Urinary bladder (tissue), 4 donors: ENCODE data around the gene FTCD. TPM values are rescaled to one million over a fixed set of nuclear protein-coding genes. Genes with fewer than 3 reads are reported as not detected.
"Not testable (repeated sequence)": the region's sequence is repeated elsewhere in the genome, so short reads cannot be mapped to it uniquely, and the experiment has no call there.

ENCODE experiments used
- DNase-seq: peaks from one replicate; pipeline ENCODE4 v3.0.0-alpha.2; 2015; ENCODE audit errors: extremely low spot score
- H3K27ac ChIP-seq: one replicate; pipeline ENCODE4 v1.5.1; 2013; ENCODE audit warnings: low read depth, mild to moderate bottlenecking, moderate library complexity
- H3K36me3 ChIP-seq: one replicate; pipeline ENCODE4 v1.6.1; 2013; ENCODE audit warnings: mild to moderate bottlenecking, moderate library complexity; ENCODE audit not compliant: insufficient read depth
- H3K4me1 ChIP-seq: one replicate; pipeline ENCODE4 v1.6.1; 2013; ENCODE audit warnings: mild to moderate bottlenecking, moderate library complexity; ENCODE audit not compliant: insufficient read depth
- H3K4me3 ChIP-seq: one replicate; pipeline ENCODE4 v1.5.1; 2013; ENCODE audit warnings: low read depth, low read length
- WGBS: extraction: QIAGEN DNeasy Blood & Tissue Kit; methylation state at CpG from one replicate; pipeline ENCODE4 v1.1.7; 2013; 5-methylcytosine and 5-hydroxymethylcytosine counted together
- polyA plus RNA-seq: library from polyadenylated mRNA; stranded (reverse); fragments of 200-250 nt; gene quantifications from one replicate; pipeline ENCODE4 v1.2.3, GENCODE V29; 2013
- total RNA-seq: library from RNA; depleted of rRNA; stranded (reverse); fragments of >200 nt; gene quantifications from one replicate; pipeline ENCODE4 v1.2.3, GENCODE V29; 2014
- donor health status: healthy with polysubstance abuse.
- donor health status: healthy.

Gene FTCD
- total and polyA plus RNA-seq, 2 donors = 0.48 to 0.75 TPM

DNA sequence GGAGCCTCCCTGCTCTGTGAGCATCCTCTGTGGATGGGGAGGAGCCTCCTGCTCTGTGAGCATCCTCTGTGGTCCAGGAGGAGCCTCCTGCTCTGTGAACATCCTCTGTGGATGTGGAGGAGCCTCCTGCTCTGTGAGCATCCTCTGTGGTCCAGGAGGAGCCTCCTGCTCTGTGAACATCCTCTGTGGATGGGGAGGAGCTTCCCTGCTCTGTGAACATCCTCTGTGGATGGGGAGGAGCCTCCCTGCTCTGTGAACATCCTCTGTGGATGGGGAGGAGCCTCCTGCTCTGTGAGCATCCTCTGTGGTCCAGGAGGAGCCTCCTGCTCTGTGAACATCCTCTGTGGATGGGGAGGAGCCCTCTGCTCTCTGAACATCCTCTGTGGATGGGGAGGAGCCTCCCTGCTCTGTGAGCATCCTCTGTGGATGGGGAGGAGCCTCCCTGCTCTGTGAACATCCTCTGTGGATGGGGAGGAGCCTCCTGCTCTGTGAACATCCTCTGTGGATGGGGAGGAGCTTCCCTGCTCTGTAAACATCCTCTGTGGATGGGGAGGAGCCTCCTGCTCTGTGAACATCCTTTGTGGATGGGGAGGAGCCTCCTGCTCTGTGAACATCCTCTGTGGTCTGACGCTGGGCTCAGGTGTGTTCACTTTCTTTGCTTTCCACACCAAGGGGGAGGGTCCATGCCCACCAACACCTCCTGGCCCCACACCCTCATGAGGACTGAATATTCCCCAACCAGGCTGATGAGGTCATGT, 15.2 kb upstream of the FTCD start:
- not testable (repeated sequence) for H3K4me3 ChIP-seq, H3K36me3 ChIP-seq, H3K4me1 ChIP-seq, H3K27ac ChIP-seq, DNase-seq
- 96% methylated on average over 1 of the region's 1 CpG for WGBS

GRCh38 chr21:46168659-46169386, 13.4 kb upstream of the FTCD start:
- WGBS = 80% methylated on average over 8 of the region's 8 CpGs
- Histone ChIP-seq H3K36me3 (no peaks in the 10 kb centered on the region), H3K4me3 (no peak overlapping the region), H3K27ac (no peak overlapping the region), H3K4me1 (no peaks in the 10 kb centered on the region)
- DNase-seq = no peak

DNA sequence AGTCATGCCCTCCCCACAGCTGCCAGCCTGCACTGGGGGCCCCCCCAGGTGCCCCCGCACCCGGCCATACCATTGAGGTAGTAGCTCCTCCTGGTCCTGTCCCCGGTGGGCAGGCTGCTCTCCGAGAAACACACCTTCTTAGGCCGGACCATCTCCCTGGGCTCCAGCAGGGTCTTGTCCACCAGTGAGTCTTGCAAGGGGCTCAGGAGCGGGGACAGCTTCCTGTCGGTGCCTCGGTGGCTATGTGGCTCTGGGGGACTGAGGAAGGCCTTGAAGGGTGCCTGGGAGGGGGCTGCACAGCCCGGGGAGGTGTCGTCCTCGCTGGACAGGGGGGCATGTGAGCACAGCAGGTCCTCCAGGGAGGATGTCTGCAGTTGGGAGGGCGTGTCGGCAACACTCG, 12.9 kb upstream of the FTCD start:
- Histone ChIP-seq H3K4me3 (no peak overlapping the region), H3K4me1 (no peaks in the 10 kb centered on the region), H3K36me3 (no peaks in the 10 kb centered on the region), H3K27ac (no peak overlapping the region)
- DNase-seq = no peak
- WGBS = 88% methylated on average over 14 of the region's 14 CpGs

DNA sequence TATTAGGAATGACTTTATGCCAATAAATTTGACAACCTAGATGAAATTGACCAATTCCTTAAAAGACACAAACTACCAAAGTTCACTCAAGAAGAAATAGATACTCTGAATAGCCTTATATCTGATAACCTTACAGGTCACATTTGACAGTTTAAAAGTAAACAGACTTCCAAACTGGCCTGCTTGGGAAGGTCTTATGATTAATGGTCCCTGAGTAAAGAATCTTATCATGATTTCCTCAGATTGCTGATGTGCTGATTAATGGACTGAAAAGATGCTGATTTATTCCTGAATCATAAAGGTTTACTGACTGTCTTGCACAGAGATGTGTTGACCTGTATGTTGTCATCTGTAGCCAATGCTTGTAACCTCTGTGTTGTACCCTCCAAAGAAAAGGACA, 9.7 kb upstream of the FTCD start:
- Histone ChIP-seq H3K4me3 (no peak overlapping the region), H3K36me3 (no peaks in the 10 kb centered on the region), H3K27ac (no peak overlapping the region), H3K4me1 (no peaks in the 10 kb centered on the region)
- no peak for DNase-seq

- WGBS = 67% methylated on average over 4 of the region's 4 CpGs
- no peaks in the 10 kb centered on the region for H3K4me1 ChIP-seq
- no peak for DNase-seq
Measured at GRCh38 chr21:46163380-46163779, 8.0 kb upstream of the FTCD start.

DNA sequence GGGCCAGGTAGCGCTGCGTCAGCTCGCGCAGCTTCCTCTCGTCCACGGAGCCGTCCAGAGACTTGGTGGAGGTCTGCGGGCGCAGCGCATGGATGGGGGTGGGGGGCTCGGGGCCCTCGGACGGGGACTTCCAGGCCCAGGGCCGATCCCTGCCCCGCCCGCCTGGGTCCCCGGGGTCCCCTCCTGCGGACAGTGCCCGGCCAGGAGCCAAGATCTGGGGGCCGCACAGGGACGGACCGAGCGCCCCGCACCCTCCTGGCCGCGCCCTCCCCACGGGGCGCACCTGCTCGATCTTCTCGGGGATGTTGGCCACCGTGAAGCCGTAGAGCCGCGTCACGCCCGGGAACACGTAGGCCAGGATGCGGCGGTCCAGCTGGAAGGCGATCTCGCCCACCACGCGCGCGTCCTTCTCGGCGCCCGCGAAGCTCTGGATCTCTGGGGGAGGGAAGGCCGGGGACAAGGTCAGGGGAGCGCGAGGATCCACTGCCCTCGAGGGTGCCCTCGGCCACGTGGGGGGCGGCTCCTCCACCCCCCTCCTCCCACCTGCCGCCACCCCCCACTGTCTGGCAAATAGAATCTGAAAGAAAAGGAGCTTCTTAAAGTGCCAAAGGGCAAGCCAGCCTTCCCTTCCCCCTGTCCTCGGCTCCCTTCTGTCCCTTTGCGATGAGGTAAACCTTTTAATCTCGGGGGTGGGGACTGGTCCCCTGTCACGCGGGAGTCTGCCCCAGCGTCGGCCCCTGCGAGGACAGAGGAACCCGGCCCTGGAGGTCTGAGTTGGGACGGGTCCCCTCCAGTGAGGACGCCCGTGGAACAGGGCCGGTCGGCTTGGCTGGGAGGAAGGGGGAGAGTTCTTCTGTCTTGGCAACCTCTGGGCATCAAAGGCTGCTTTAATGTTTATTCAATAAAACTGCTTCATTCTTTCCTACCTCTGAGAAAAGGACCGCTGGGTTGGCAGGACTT, 6.5 kb upstream of the FTCD start:
- H3K4me1 ChIP-seq = no peaks in the 10 kb centered on the region
- no peaks in the 10 kb centered on the region for H3K36me3 ChIP-seq
- H3K27ac ChIP-seq = no peak overlapping the region
- WGBS = 82% methylated on average over 72 of the region's 72 CpGs
- H3K4me3 ChIP-seq = no peak overlapping the region
- DNase-seq = no peak

More at GRCh38 chr21:46163380-46163779, 8.0 kb upstream of the FTCD start:
- Histone ChIP-seq H3K4me3 (no peak overlapping the region), H3K36me3 (no peaks in the 10 kb centered on the region), H3K27ac (no peak overlapping the region)

DNA sequence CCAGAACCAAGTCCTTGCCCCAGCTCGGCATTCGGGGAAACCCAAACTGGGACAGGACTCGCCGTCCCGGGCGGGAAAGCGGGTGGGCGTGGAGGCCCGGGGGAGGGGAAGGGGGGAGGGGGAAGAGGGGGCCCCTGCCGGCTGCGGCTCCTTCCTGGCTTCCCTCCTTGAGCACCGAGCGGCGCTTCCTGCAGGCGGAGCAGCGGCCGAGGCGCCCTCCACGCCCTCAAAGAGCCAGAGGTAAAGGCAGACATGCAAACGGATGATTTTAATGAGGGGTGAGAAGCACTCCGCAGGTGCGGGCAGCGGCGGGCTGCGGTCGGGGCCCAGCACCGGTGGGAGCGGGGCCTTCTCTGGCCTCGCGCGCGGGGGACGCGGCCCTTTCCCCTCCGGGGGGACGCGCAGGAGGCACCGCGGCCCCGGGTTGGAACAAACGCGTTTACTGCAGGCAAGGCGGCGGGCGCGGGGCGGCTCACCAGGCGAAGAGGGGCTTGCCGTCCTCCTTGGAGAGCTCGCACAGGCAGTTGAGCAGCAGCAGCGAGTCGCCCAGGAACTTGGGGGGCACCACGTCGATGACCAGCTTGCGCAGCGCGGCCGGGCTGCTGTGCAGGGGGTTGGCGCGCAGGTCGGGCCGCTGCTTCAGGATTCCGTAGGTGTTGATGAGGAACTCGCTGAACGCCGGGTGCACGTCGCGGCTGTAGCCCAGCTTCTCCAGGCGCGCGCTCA, 5.7 kb upstream of the FTCD start:
- Histone ChIP-seq H3K27ac (no peak overlapping the region), H3K4me3 (no peak overlapping the region), H3K4me1 (no peaks in the 10 kb centered on the region), H3K36me3 (no peaks in the 10 kb centered on the region)
- no peak for DNase-seq
- 85% methylated on average over 72 of the region's 72 CpGs for WGBS

- WGBS = 86% methylated on average over 22 of the region's 22 CpGs
- Histone ChIP-seq H3K4me1 (no peaks in the 10 kb centered on the region), H3K36me3 (no peaks in the 10 kb centered on the region), H3K4me3 (no peak overlapping the region), H3K27ac (no peak overlapping the region)
- no peak for DNase-seq
Measured at GRCh38 chr21:46160657-46160906, 5.2 kb upstream of the FTCD start.

DNA sequence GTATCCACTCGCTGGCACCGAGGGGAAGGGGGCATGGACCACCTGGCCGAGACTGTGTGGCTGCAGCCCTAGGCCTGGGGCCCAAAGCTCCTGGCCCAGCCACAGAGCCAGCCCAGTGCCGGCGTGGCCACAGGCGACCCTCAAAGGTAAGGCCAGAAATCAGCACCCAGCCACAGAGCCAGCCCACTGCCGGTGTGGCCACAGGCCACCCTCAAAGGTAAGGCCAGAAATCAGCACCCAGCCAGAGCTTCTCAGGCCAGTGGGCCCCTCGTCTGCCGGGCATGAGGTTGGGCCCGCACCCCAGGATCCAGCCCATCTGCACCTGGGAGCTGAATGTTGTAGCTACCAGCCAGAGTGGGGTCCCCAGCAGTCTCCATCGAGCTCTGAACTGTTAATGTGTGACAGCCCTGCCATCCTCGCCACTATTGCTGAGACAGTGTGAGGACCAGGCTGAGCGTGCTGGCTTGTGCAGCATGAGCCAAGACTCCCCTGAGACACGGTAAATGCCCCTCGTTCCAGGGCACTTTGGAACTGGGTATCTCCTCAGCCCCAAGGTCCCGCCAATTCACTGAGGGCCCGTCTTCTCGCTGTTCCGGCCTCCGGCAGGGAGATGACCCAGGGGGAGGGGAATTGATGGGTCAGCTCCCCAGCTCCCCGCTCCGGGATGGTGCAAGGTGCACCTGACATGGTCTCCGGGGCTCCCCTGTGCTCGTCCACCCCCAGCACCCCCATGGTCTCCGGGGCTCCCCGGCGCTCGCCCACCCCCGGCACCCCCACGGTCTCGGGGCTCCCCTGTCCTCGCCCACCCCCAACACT, 4.7 kb upstream of the FTCD start:
- no peak for DNase-seq
- Histone ChIP-seq H3K4me3 (no peak overlapping the region), H3K4me1 (no peaks in the 10 kb centered on the region), H3K36me3 (no peaks in the 10 kb centered on the region), H3K27ac (no peak overlapping the region)
- 90% methylated on average over 32 of the region's 32 CpGs for WGBS

DNA sequence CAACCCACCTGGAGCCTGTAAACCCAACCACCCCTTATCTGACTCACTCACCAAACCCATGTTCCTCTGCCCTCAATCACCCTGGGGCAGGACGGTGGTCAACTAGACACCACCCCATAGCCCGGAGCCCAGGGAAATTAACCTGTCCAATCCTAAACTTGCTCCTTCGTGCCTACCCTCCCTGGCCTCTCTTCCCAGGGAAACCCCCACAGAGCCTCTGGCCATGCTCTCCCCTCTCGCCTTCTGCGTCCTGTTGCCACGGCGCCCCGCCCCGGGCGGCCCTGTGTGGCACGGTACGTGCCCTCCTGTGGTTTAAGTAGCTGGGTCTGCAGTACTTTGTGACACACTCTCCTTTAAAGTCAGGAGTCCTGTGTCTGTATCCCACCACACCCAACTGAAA, 4.0 kb upstream of the FTCD start:
- Histone ChIP-seq H3K27ac (no peak overlapping the region), H3K36me3 (no peaks in the 10 kb centered on the region), H3K4me1 (no peaks in the 10 kb centered on the region), H3K4me3 (no peak overlapping the region)
- no peak for DNase-seq
- WGBS = 94% methylated on average over 12 of the region's 12 CpGs

DNA sequence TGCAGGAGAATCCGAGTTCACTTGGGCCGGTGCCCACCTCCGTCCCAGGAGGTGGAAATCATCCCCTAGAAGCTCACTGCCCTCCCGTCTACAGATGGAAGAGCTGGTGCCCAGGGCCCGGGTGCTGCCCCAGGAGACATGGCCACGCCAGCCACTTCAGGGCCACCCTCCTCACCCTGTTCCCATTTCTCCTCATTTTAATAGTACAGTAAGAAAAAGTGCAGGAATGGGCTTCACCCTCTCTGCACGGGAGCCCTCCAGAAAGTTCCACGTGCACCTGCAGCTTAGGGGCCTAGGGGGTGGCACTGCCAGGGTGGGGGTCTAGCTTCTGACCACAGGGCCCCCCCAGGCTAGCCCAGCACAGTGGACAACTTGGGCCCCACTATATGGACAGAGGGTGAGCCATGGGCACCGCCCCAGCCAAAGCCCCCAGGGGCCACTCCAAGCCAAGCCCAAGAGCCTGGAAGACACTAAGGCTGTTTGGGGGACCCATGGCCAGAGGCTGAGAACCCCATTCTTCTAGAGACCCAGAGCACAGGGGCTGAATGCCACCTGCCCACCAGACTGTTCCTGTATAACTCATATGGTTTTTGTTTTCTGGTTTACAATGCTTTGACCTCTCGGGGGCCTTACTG, 3.4 kb upstream of the FTCD start:
- H3K27ac ChIP-seq = no peak overlapping the region
- no peaks in the 10 kb centered on the region for H3K36me3 ChIP-seq
- WGBS = 89% methylated on average over 10 of the region's 10 CpGs
- DNase-seq = no peak
- H3K4me1 ChIP-seq = no peaks in the 10 kb centered on the region
- no peak overlapping the region for H3K4me3 ChIP-seq

- no peak for DNase-seq
- no peak overlapping the region for H3K4me3 ChIP-seq
- no peak overlapping the region for H3K27ac ChIP-seq
- WGBS = 89% methylated on average over 15 of the region's 15 CpGs
- no peaks in the 10 kb centered on the region for H3K4me1 ChIP-seq
- H3K36me3 ChIP-seq = no peaks in the 10 kb centered on the region
Measured at GRCh38 chr21:46157987-46158451, 2.6 kb upstream of the FTCD start.
